HEK293 (cell line): Measurements from ENCODE around the gene ZNF536.

Experiments
- BCL11B ChIP-seq: fragments of 450-650 bp; formaldehyde crosslinking; IDR thresholded peaks from 2 replicates; pipeline ENCODE4 v1.5.1; 2016; ENCODE audit warnings: low read depth, missing biosample characterization, missing genetic modification characterization
- ELK4 ChIP-seq: IDR thresholded peaks from 2 replicates; pipeline ENCODE4 v1.6.1; 2011; ENCODE audit warnings: mild to moderate bottlenecking, low read depth, low read length, borderline replicate concordance
- HOXC10 ChIP-seq: sonication (generic); formaldehyde crosslinking; IDR thresholded peaks from 2 replicates; pipeline ENCODE4 v1.8.1; 2023; ENCODE audit warnings: mild to moderate bottlenecking, missing genetic modification reagents
- INSM2 ChIP-seq: fragments of 450-650 bp; formaldehyde crosslinking; IDR thresholded peaks from 2 replicates; pipeline ENCODE4 v1.5.1; 2016; ENCODE audit warnings: missing biosample characterization, missing genetic modification characterization
- KLF16 ChIP-seq: fragments of 450-650 bp; formaldehyde crosslinking; IDR thresholded peaks from 2 replicates; pipeline ENCODE4 v1.5.1; 2017; ENCODE audit warnings: missing biosample characterization, missing genetic modification characterization
- PATZ1 ChIP-seq: fragments of 450-650 bp; formaldehyde crosslinking; IDR thresholded peaks from 2 replicates; pipeline ENCODE4 v1.5.1; 2016; ENCODE audit warnings: missing biosample characterization, missing genetic modification characterization
- PRDM2 ChIP-seq: fragments of 450-650 bp; formaldehyde crosslinking; IDR thresholded peaks from 2 replicates; pipeline ENCODE4 v1.5.1; 2016; ENCODE audit warnings: missing biosample characterization, missing genetic modification characterization, borderline replicate concordance
- SP2 ChIP-seq: fragments of 450-650 bp; formaldehyde crosslinking; IDR thresholded peaks from 2 replicates; pipeline ENCODE4 v1.5.1; 2016; ENCODE audit warnings: missing biosample characterization, missing genetic modification characterization
- SP7 ChIP-seq: fragments of 450-650 bp; formaldehyde crosslinking; IDR thresholded peaks from 2 replicates; pipeline ENCODE4 v1.5.1; 2016; ENCODE audit warnings: missing biosample characterization, missing genetic modification characterization
- ZFP69B ChIP-seq: fragments of 450-650 bp; formaldehyde crosslinking; IDR thresholded peaks from 2 replicates; pipeline ENCODE4 v1.5.1; 2016; ENCODE audit warnings: missing biosample characterization, missing genetic modification characterization
- ZNF148 ChIP-seq: fragments of 450-650 bp; formaldehyde crosslinking; IDR thresholded peaks from 2 replicates; pipeline ENCODE4 v1.5.0; 2017; ENCODE audit warnings: missing biosample characterization, missing genetic modification characterization, borderline replicate concordance
- ZNF174 ChIP-seq: fragments of 450-650 bp; formaldehyde crosslinking; IDR thresholded peaks from 2 replicates; pipeline ENCODE4 v1.5.0; 2017; ENCODE audit warnings: missing biosample characterization, mild to moderate bottlenecking, missing genetic modification characterization
- ZNF2 ChIP-seq: fragments of 450-650 bp; formaldehyde crosslinking; IDR thresholded peaks from 2 replicates; pipeline ENCODE4 v1.5.1; 2016; ENCODE audit warnings: missing biosample characterization, missing genetic modification characterization
- ZNF211 ChIP-seq: fragments of 450-650 bp; formaldehyde crosslinking; IDR thresholded peaks from 2 replicates; pipeline ENCODE4 v1.5.1; 2016; ENCODE audit warnings: low read depth, missing biosample characterization, missing genetic modification characterization
- ZNF324 ChIP-seq: fragments of 450-650 bp; formaldehyde crosslinking; IDR thresholded peaks from 2 replicates; pipeline ENCODE4 v1.5.1; 2016; ENCODE audit warnings: missing biosample characterization, missing genetic modification characterization
- ZNF366 ChIP-seq: fragments of 450-650 bp; formaldehyde crosslinking; conservative IDR thresholded peaks from 2 replicates; pipeline ENCODE4 v1.5.1; 2016; ENCODE audit warnings: missing biosample characterization, missing genetic modification characterization
- ZNF555 ChIP-seq: fragments of 450-650 bp; formaldehyde crosslinking; conservative IDR thresholded peaks from 2 replicates; pipeline ENCODE4 v1.5.1; 2017; ENCODE audit warnings: missing biosample characterization, mild to moderate bottlenecking, missing genetic modification characterization, inconsistent platforms
- ZNF571 ChIP-seq: fragments of 450-650 bp; formaldehyde crosslinking; IDR thresholded peaks from 2 replicates; pipeline ENCODE4 v1.5.0; 2017; ENCODE audit warnings: missing biosample characterization, missing genetic modification characterization
- ZNF580 ChIP-seq: fragments of 450-650 bp; formaldehyde crosslinking; IDR thresholded peaks from 2 replicates; pipeline ENCODE4 v1.5.1; 2016; ENCODE audit warnings: missing biosample characterization, missing genetic modification characterization
- ZNF610 ChIP-seq: fragments of 450-650 bp; formaldehyde crosslinking; IDR thresholded peaks from 2 replicates; pipeline ENCODE4 v1.5.1; 2016; ENCODE audit warnings: missing biosample characterization, missing genetic modification characterization, borderline replicate concordance
- ZNF621 ChIP-seq: fragments of 450-650 bp; formaldehyde crosslinking; IDR thresholded peaks from 2 replicates; pipeline ENCODE4 v1.5.1; 2017; ENCODE audit warnings: missing biosample characterization, missing genetic modification characterization
- ZNF776 ChIP-seq: fragments of 450-650 bp; formaldehyde crosslinking; IDR thresholded peaks from 2 replicates; pipeline ENCODE4 v1.5.0; 2017; ENCODE audit warnings: missing biosample characterization, missing genetic modification characterization, borderline replicate concordance
- ZNF785 ChIP-seq: fragments of 450-650 bp; formaldehyde crosslinking; IDR thresholded peaks from 2 replicates; pipeline ENCODE4 v1.5.1; 2016; ENCODE audit warnings: missing biosample characterization, missing genetic modification characterization
- ZSCAN18 ChIP-seq: fragments of 450-650 bp; formaldehyde crosslinking; IDR thresholded peaks from 2 replicates; pipeline ENCODE4 v1.5.1; 2016; ENCODE audit warnings: missing biosample characterization, missing genetic modification characterization
- ZSCAN23 ChIP-seq: fragments of 450-650 bp; formaldehyde crosslinking; IDR thresholded peaks from 2 replicates; pipeline ENCODE4 v1.5.1; 2016; ENCODE audit warnings: missing biosample characterization, missing genetic modification characterization

ZNF536 gene

GRCh38 chr19:30426864-30427263 is 54.7 kb downstream of the ZNF536 start (continued):
- TF ChIP-seq BCL11B (no peak), HOXC10 (CRISPR knock-in tag) (no peak), PATZ1 (no peak), ELK4 (no peak), ZNF610 (no peak), ZNF580 (tag by site-specific recombination) (peak; percentile 99), PRDM2 (tag by site-specific recombination) (peak; percentile 87), SP7 (tag by site-specific recombination) (no peak), ZNF776 (tag by site-specific recombination) (0 out of 2 replicates have a peak, but pooled peaks have one; percentile 56), ZNF555 (tag by site-specific recombination) (no peak), ZNF366 (peak; percentile 82), ZSCAN23 (tag by site-specific recombination) (0 out of 2 replicates have a peak, but pooled peaks have one; percentile 52), SP2 (tag by site-specific recombination) (no peak), ZNF211 (tag by site-specific recombination) (no peak), ZNF571 (tag by site-specific recombination) (0 out of 2 replicates have a peak, but pooled peaks have one; percentile 73), ZNF174 (tag by site-specific recombination) (no peak; the same call in 1 of the 2 replicates), ZSCAN18 (tag by site-specific recombination) (0 out of 2 replicates have a peak, but pooled peaks have one; percentile 16), ZFP69B (tag by site-specific recombination) (0 out of 2 replicates have a peak, but pooled peaks have one; percentile 41), ZNF148 (tag by site-specific recombination) (no peak), ZNF621 (tag by site-specific recombination) (no peak; the same call in 1 of the 2 replicates), ZNF785 (peak; percentile 77; the same call in 1 of the 2 replicates), ZNF324 (tag by site-specific recombination) (peak; percentile 59; the same call in 1 of the 2 replicates), INSM2 (tag by site-specific recombination) (no peak), KLF16 (tag by site-specific recombination) (peak; percentile 24; the same call in 1 of the 2 replicates), ZNF2 (tag by site-specific recombination) (peak; percentile 64; the same call in 1 of the 2 replicates)
